HEK293 (cell line): ENCODE measurements around the gene GAS7.

Experiments
- CTCF ChIP-seq: fragments of 450-650 bp; formaldehyde crosslinking; IDR thresholded peaks from 2 replicates; pipeline ENCODE4 v1.5.1; 2016; ENCODE audit warnings: missing biosample characterization, missing genetic modification characterization
- KLF7 ChIP-seq: fragments of 450-650 bp; formaldehyde crosslinking; IDR thresholded peaks from 2 replicates; pipeline ENCODE4 v1.5.1; 2016; ENCODE audit warnings: missing biosample characterization, missing genetic modification characterization, borderline replicate concordance
- SP2 ChIP-seq: fragments of 450-650 bp; formaldehyde crosslinking; IDR thresholded peaks from 2 replicates; pipeline ENCODE4 v1.5.1; 2016; ENCODE audit warnings: missing biosample characterization, missing genetic modification characterization
- TCF7L2 ChIP-seq: IDR thresholded peaks from 2 replicates; pipeline ENCODE4 v1.6.1; 2011; ENCODE audit warnings: low read depth, mild to moderate bottlenecking, inconsistent platforms, low read length, moderate library complexity, borderline replicate concordance
- ZNF248 ChIP-seq: fragments of 450-650 bp; formaldehyde crosslinking; IDR thresholded peaks from 2 replicates; pipeline ENCODE4 v1.5.1; 2017; ENCODE audit warnings: missing biosample characterization, missing genetic modification characterization
- ZNF596 ChIP-seq: fragments of 450-650 bp; IDR thresholded peaks from 2 replicates; pipeline ENCODE4 v1.5.0; 2018; ENCODE audit warnings: missing biosample characterization, mild to moderate bottlenecking, missing genetic modification characterization, moderate library complexity

DNA sequence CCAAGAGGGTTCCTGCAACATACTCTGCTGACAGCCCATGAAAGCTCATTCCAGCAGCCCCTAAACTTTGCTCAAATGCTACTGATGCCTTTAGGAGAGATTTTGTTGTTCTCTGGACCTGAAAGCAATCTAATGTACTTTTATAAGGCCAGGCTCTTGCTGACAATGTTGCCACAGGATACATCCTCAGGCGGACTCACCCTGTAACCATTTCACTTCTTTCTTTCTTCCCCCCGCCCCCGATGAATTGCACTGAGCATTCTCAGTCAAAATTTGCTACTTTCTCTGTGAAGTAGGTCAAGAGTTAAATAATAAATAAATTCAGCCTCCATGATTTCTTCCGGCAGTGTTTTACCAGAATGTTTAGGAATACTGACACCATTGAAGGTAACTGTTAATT, 1.5 kb downstream of the GAS7 start:
- TF ChIP-seq CTCF: no peak
- TF ChIP-seq KLF7 (tag by site-specific recombination): no peak
- no peak for TF ChIP-seq TCF7L2
- TF ChIP-seq SP2: no peak
- TF ChIP-seq ZNF248: no peak
- TF ChIP-seq ZNF596 (tag by site-specific recombination): no peak
